Progenitor cell of endocrine pancreas (in vitro differentiated cells): ENCODE data around the gene FGF10. TPM values are rescaled to one million over a fixed set of nuclear protein-coding genes. Genes with fewer than 3 reads are reported as not detected.

Source experiments
- DNase-seq: peaks from one replicate; pipeline ENCODE4 v3.0.0; 2021; ENCODE audit warnings: low spot score; ENCODE audit not compliant: unreplicated experiment
- H3K27ac Mint-ChIP-seq: 2 replicates; pipeline ENCODE4 v1.8.0; 2021; ENCODE audit warnings: mild to moderate bottlenecking, moderate library complexity, mixed read lengths
- H3K27me3 Mint-ChIP-seq: 2 replicates; pipeline ENCODE4 v1.8.0; 2021; ENCODE audit warnings: mixed read lengths
- H3K36me3 Mint-ChIP-seq: 2 replicates; pipeline ENCODE4 v1.8.0; 2022; ENCODE audit warnings: mixed read lengths; ENCODE audit not compliant: insufficient read depth
- H3K4me1 Mint-ChIP-seq: 2 replicates; pipeline ENCODE4 v1.8.0; 2021; ENCODE audit warnings: low read depth, mixed read lengths
- H3K4me3 Mint-ChIP-seq: 2 replicates; pipeline ENCODE4 v1.8.0; 2021; ENCODE audit warnings: low read depth, mild to moderate bottlenecking, moderate library complexity, mixed read lengths
- H3K9me3 Mint-ChIP-seq: 2 replicates; pipeline ENCODE4 v1.8.0; 2021; ENCODE audit warnings: low read depth, mixed read lengths
- CTCF ChIP-seq: fragments of 200-600 bp; sonication (generic); IDR thresholded peaks from one replicate; pipeline ENCODE4 v1.5.0; 2021; ENCODE audit warnings: antibody characterized with exemption, mild to moderate bottlenecking; ENCODE audit not compliant: unreplicated experiment
- total RNA-seq: library from RNA; stranded (reverse); gene quantifications from 2 replicates; pipeline ENCODE4 v1.2.1, GENCODE V29; 2021

FGF10 gene
- total RNA-seq, 1 donor from 2014 or later = 2.7 TPM

GRCh38 chr5:44299394-44299793 is 89.8 kb downstream of the FGF10 start:
- Mint-ChIP-seq H3K27me3 (no peaks in the 10 kb centered on the region), H3K36me3 (no peaks in the 10 kb centered on the region), H3K27ac (no peak overlapping the region), H3K4me3 (no peak overlapping the region), H3K4me1 (no peaks in the 10 kb centered on the region), H3K9me3 (no peaks in the 10 kb centered on the region)
- TF ChIP-seq CTCF = no peak
- no peak for DNase-seq

GRCh38 chr5:44294516-44294915 is 94.7 kb downstream of the FGF10 start:
- Mint-ChIP-seq H3K4me3 (no peak overlapping the region), H3K4me1 (no peaks in the 10 kb centered on the region), H3K27me3 (peaks cover 3% of the 10 kb centered on the region), H3K9me3 (peaks cover 10% of the 10 kb centered on the region), H3K36me3 (no peaks in the 10 kb centered on the region), H3K27ac (no peak overlapping the region)
- TF ChIP-seq CTCF = no peak
- DNase-seq = no peak

DNA sequence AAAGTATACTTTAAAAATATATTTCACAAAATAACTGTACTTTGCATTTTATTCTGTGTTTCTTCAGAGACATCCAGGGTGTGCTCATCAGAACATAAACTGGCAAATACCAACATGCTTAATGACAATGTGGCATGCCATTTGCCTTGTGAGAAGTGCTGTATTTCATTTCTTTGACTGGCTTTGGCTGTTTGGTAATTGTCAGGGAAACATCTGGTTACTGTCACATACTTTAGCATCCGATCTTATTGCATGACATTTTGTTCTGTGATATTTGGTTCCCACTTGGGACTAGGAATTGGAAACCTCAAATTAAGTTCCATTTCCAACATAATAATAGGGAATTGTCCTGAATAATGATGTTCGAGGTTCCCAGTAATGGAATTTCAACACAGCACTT is 96.5 kb downstream of the FGF10 start:
- Mint-ChIP-seq H3K4me3 (no peak overlapping the region), H3K9me3 (peaks cover 12% of the 10 kb centered on the region), H3K27ac (no peak overlapping the region), H3K4me1 (no peaks in the 10 kb centered on the region), H3K27me3 (peaks cover 3% of the 10 kb centered on the region), H3K36me3 (no peaks in the 10 kb centered on the region)
- TF ChIP-seq CTCF = no peak
- DNase-seq = no peak

GRCh38 chr5:44278469-44278868 is 110.8 kb downstream of the FGF10 start:
- H3K9me3 Mint-ChIP-seq = peaks cover 5% of the 10 kb centered on the region
- H3K4me3 Mint-ChIP-seq = no peak overlapping the region
- no peaks in the 10 kb centered on the region for H3K27me3 Mint-ChIP-seq
- no peak overlapping the region for H3K27ac Mint-ChIP-seq
- DNase-seq = no peak
- no peak for TF ChIP-seq CTCF
- no peaks in the 10 kb centered on the region for H3K4me1 Mint-ChIP-seq
- no peaks in the 10 kb centered on the region for H3K36me3 Mint-ChIP-seq

- H3K4me1 Mint-ChIP-seq = no peaks in the 10 kb centered on the region
Observed at GRCh38 chr5:44275908-44276307, 113.3 kb downstream of the FGF10 start.

More at GRCh38 chr5:44275908-44276307, 113.3 kb downstream of the FGF10 start:
- no peak for DNase-seq
- H3K27ac Mint-ChIP-seq = no peak overlapping the region
- peaks cover 5% of the 10 kb centered on the region for H3K9me3 Mint-ChIP-seq
- H3K4me3 Mint-ChIP-seq = no peak overlapping the region
- no peaks in the 10 kb centered on the region for H3K27me3 Mint-ChIP-seq
- no peaks in the 10 kb centered on the region for H3K36me3 Mint-ChIP-seq
- no peak for TF ChIP-seq CTCF
